Measurements from ENCODE around the gene USP32. TPM values are rescaled to one million over a fixed set of nuclear protein-coding genes. Genes with fewer than 3 reads are reported as not detected.

USP32 gene
- total and polyA plus RNA-seq, 2 of the 8 experiments (the other 6 are each of a cell fraction or from before 2014, with no cell fraction given): 29.6 to 112 TPM

GRCh38 chr17:60145006-60145935 lies 246.7 kb downstream of the USP32 start:
- H2AK5ac ChIP-seq (ENCODE audit: low read depth, low read length): peak overlapping the region; percentile 40; the same call in 1 of the 2 replicates
- no peak overlapping the region for H4K5ac ChIP-seq (ENCODE audit: insufficient read length, low read depth, low read length)
- peaks cover 16% of the 10 kb centered on the region; the same call in 1 of the 2 replicates for H3K23me2 ChIP-seq (ENCODE audit: low read depth, low read length)
- no peak overlapping the region for H2AFZ ChIP-seq (ENCODE audit: low read length)
- no peak overlapping the region for H3K56ac ChIP-seq (replicated peaks; ENCODE audit: insufficient read length, low read depth, low read length)
- no peak overlapping the region for H4K8ac ChIP-seq (ENCODE audit: extremely low read depth, insufficient read depth, low read length)
- CTCF ChIA-PET (ENCODE audit: partially characterized antibody): interaction anchor here (1.3 to 10.2 kb wide), 4 partner anchors 8 to 22 kb away, joined by 3 to 148 read pairs (median 10); no protein-coding TSS in a partner anchor
- H2BK15ac ChIP-seq (ENCODE audit: low read length): peak overlapping the region; percentile 61; the same call in 1 of the 2 replicates
- peaks cover 0 to 1% of the 10 kb centered on the region in 2 experiments for H4K20me1 ChIP-seq (replicated peaks in 1 of 2; ENCODE audit: control insufficient read depth in 1 of 2, insufficient read depth in 2 of 2, low read length in 2 of 2)
- 27% methylated on average over 16 of the region's 17 CpGs; no CpG with 5 or more reads in 1 of the 2 experiments for WGBS, 2 experiments (ENCODE audit: extremely low coverage in 1 of 2, insufficient coverage in 1 of 2, insufficient read length in 1 of 2, insufficient replicate concordance in 2 of 2, low coverage in 1 of 2, low lambda C conversion rate in 2 of 2, missing lambda C conversion rate in 1 of 2)
- TF ChIP-seq JUND (IDR thresholded peaks at IDR 0.05; ENCODE audit: low read length) (no peak), KDM1A (IDR thresholded peaks at IDR 0.05; ENCODE audit: borderline replicate concordance, low read length) (peak; percentile 55; the same call in 1 of the 2 replicates)
- H3K18ac ChIP-seq (ENCODE audit: extremely low read depth, low read length): no peak overlapping the region; the same call in 1 of the 2 replicates
- FAIRE-seq (no peak), DNase-seq (ENCODE audit: low read depth in 1 of 2, low spot score in 2 of 2) (peak in 1 of 2 experiments; percentile 49)
- no peak overlapping the region for H2BK5ac ChIP-seq (ENCODE audit: low read depth, low read length)
- H3K14ac ChIP-seq (ENCODE audit: insufficient read length): no peak overlapping the region
- H3K79me2 ChIP-seq (ENCODE audit: control insufficient read depth in 1 of 2, insufficient read depth in 2 of 2, low read length in 2 of 2): no peaks in the 10 kb centered on the region
- POLR2A ChIA-PET (ENCODE audit: partially characterized antibody): interaction anchor here (0.9 to 1.2 kb wide), 2 partner anchors 9 to 30 kb away, joined by 3 read pairs; no protein-coding TSS in a partner anchor
- H2BK12ac ChIP-seq (ENCODE audit: low read depth, low read length): peak overlapping the region; percentile 9; the same call in 1 of the 2 replicates
- no peak overlapping the region for H3K9ac ChIP-seq (replicated peaks in 1 of 4; ENCODE audit: extremely low read depth in 1 of 4, low read depth in 3 of 4, low read length in 3 of 4)
- H3K27me3 ChIP-seq (replicated peaks in 1 of 4; ENCODE audit: control insufficient read depth in 3 of 4, extremely low read depth in 1 of 4, insufficient read depth in 3 of 4, low read length in 3 of 4): peaks cover 14 to 39% (median 38%) of the 10 kb centered on the region in 4 experiments
- H3K23ac ChIP-seq (ENCODE audit: insufficient read length): no peak overlapping the region
- 0 out of 2 replicates have a peak overlapping the region, but pooled peaks have one; percentile 8 for H2BK20ac ChIP-seq (ENCODE audit: low read length)
- peaks cover 10 to 23% (median 21%) of the 10 kb centered on the region in 4 experiments for H3K4me1 ChIP-seq (replicated peaks in 1 of 4; ENCODE audit: control insufficient read depth in 3 of 4, insufficient read depth in 4 of 4, low read length in 3 of 4)
- H3K4ac ChIP-seq (replicated peaks; ENCODE audit: insufficient read length, low read depth, low read length): no peak overlapping the region
- no peak overlapping the region for H3K27ac ChIP-seq (ENCODE audit: low read depth, low read length)
- peak overlapping the region; percentile 25 for H4K91ac ChIP-seq (replicated peaks; ENCODE audit: insufficient read length, low read length)
- no peaks in the 10 kb centered on the region for H3K9me3 ChIP-seq (ENCODE audit: insufficient read depth in 2 of 2, low read depth in 1 of 2, low read length in 1 of 2)
- H3K4me3 ChIP-seq (ENCODE audit: extremely low read depth in 1 of 4, insufficient read depth in 2 of 4, low read depth in 3 of 4, low read length in 4 of 4): peak overlapping the region in 2 of 4 experiments; percentile 5 to 33; a peak in 4 of 8 replicates
- H3K79me1 ChIP-seq (ENCODE audit: low read depth, low read length): no peaks in the 10 kb centered on the region
- peak overlapping the region; percentile 24 for H2BK120ac ChIP-seq (replicated peaks; ENCODE audit: low read depth, low read length)
- peak overlapping the region; percentile 19 to 43; a peak in 3 of 4 replicates for H3K4me2 ChIP-seq (ENCODE audit: insufficient read depth in 1 of 2, low read depth in 2 of 2, low read length in 2 of 2)
- H3K36me3 ChIP-seq (ENCODE audit: control insufficient read depth in 2 of 4, insufficient read depth in 4 of 4, low read length in 3 of 4): no peaks in the 10 kb centered on the region
